Stimulated activated naive B cell treated with anti-CD40 and anti-IgM and Interleukin-4, amounts not matched to agents 10 μg/mL and 1 μg/mL and 100 μg/mL, for 72 hours (primary cell): ENCODE measurements around the gene ANP32A.

ENCODE experiments used
- ATAC-seq, 2 donors: fragments of 150-1000 bp; cut with Tn5 transposase; replicated peaks; 2 replicates each; pipeline ENCODE4 v1.10.0; 2021; ENCODE audit warnings: moderate library complexity in 1 of 2
- DNase-seq: peaks from one replicate; pipeline ENCODE4 v3.0.0; 2021
- H3K27ac Mint-ChIP-seq: one replicate; pipeline ENCODE4 v1.8.0; 2022; ENCODE audit warnings: mild to moderate bottlenecking, mixed read lengths
- H3K27me3 Mint-ChIP-seq, 2 donors: one replicate each; pipeline ENCODE4 v1.8.0; 2022; ENCODE audit warnings: mixed read lengths in 2 of 2
- H3K36me3 Mint-ChIP-seq, 2 donors: one replicate each; pipeline ENCODE4 v1.8.0; 2022; ENCODE audit warnings: mixed read lengths in 2 of 2, mild to moderate bottlenecking in 1 of 2
- H3K4me1 Mint-ChIP-seq, 2 donors: one replicate each; pipeline ENCODE4 v1.8.0; 2022; ENCODE audit warnings: mixed read lengths in 2 of 2, mild to moderate bottlenecking in 1 of 2
- H3K4me3 Mint-ChIP-seq, 2 donors: one replicate each; pipeline ENCODE4 v1.8.0; 2022; ENCODE audit warnings: mild to moderate bottlenecking in 2 of 2, mixed read lengths in 2 of 2, moderate library complexity in 1 of 2
- H3K9me3 Mint-ChIP-seq, 2 donors: one replicate each; pipeline ENCODE4 v1.8.0; 2022; ENCODE audit warnings: mixed read lengths in 2 of 2, mild to moderate bottlenecking in 1 of 2

Gene ANP32A

DNA sequence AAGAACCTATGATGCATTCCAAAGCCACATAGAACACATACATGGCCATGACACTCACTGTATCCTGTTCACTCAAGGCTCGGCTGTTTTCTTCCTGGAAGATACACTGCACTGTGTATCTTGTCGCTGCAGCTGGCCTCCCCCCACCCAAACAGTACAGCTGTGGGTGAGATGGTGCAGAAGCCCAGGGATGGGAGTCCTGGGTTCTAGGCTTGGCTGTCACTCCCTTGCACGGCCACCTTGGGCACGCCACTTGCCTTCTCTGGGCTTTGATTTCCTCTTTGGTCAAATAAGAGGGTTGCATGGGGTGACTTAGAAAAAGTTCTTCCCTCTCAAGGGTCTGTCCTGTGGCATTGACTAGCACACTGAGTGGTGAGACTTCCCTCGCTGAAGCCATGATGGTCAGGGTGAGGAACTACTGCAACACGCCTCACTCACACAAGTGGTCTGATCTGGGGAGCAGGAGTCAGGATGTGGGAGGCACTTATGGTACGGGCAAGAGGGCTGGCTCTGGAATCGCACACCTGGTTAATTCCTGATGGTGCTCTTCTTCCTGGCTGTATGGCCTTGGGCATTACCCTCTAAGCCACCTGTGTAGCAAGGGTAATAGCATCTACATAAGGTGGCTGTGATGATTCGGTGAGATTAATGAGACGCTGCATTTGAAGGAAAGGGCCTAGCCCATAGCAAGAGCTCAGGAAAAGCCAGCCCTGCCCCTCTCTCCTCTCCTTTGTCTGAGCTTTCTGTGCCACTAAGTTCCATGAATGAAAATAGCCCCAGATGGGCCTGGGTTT lies 44.0 kb downstream of the ANP32A start:
- Mint-ChIP-seq H3K4me3 (peak overlapping the region in 1 of 2 donors; percentile 34), H3K9me3 (peaks cover 6 to 8% of the 10 kb centered on the region in 2 donors), H3K27ac (no peak overlapping the region), H3K27me3 (peaks cover 0 to 4% of the 10 kb centered on the region in 2 donors), H3K4me1 (peaks cover 6 to 10% of the 10 kb centered on the region in 2 donors), H3K36me3 (peaks cover 25 to 39% of the 10 kb centered on the region in 2 donors)
- DNase-seq (no peak), ATAC-seq (peak; percentile 16 to 24)

DNA sequence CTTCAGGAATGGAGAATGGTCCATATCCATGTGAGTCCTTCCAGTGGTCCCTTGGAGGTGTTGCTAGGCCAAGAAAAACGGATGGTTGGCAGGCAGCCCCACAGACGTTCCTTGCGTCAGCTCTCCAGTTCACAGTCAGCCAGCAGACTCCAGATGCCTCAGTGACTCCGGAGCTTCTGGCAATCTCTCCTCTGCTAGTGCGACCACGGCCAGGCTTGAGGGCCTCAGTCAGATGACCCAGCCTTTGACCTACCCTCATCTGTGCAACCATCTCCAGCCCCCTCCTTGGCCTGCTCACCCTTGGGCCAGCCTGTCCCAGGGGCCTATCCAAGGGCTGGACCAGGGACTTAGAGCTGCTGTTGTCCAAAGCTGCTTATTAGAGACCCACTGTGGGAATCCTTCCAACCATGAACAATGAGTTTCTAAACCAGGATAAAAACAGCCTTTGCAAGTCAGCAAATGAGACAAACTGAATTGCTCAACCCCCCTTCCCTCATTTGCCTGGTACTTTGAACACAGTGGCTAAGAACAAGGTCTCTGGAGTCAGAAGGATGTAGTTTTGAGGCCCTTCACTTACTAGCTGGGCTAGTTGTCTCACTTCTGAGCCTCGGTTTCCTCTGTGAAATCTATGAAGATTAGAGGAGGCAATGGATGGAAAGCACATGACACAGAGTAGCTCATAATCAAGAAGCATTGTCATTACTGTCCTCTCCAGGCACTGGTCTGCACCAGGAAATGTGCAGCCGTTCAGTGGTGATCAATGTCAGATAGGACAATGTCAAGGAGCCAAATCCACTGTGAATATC lies 44.8 kb downstream of the ANP32A start:
- DNase-seq (no peak), ATAC-seq (peak in 1 of 2 donors; percentile 27)
- H3K27me3 Mint-ChIP-seq: peaks cover 0 to 5% of the 10 kb centered on the region in 2 donors
- H3K27ac Mint-ChIP-seq: peak overlapping the region; percentile 27
- H3K9me3 Mint-ChIP-seq: peaks cover 6 to 8% of the 10 kb centered on the region in 2 donors
- peaks cover 24 to 38% of the 10 kb centered on the region in 2 donors for H3K36me3 Mint-ChIP-seq
- H3K4me3 Mint-ChIP-seq: no peak overlapping the region
- H3K4me1 Mint-ChIP-seq: peaks cover 8 to 11% of the 10 kb centered on the region in 2 donors

DNA sequence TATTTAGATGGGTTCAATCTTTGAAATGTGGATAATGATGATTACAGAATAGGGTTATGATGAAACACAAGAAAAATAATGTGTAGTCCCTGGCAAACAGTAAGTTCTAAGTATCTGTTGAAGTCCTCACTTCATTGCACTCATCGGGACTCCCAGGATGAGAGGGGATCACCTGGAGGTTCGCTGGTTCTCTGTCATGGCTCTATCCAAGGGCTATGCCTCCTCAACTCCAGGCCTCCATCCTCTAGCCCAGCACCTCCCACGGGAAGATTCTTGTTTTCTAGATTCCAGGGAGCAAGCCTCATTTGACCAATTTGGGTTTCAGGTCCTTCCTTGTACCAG lies 45.5 kb downstream of the ANP32A start:
- H3K36me3 Mint-ChIP-seq: peaks cover 22 to 35% of the 10 kb centered on the region in 2 donors
- DNase-seq (no peak), ATAC-seq (no peak)
- no peak overlapping the region for H3K27ac Mint-ChIP-seq
- no peak overlapping the region for H3K4me3 Mint-ChIP-seq
- peaks cover 6 to 8% of the 10 kb centered on the region in 2 donors for H3K9me3 Mint-ChIP-seq
- peaks cover 0 to 5% of the 10 kb centered on the region in 2 donors for H3K27me3 Mint-ChIP-seq
- peaks cover 8 to 11% of the 10 kb centered on the region in 2 donors for H3K4me1 Mint-ChIP-seq

DNA sequence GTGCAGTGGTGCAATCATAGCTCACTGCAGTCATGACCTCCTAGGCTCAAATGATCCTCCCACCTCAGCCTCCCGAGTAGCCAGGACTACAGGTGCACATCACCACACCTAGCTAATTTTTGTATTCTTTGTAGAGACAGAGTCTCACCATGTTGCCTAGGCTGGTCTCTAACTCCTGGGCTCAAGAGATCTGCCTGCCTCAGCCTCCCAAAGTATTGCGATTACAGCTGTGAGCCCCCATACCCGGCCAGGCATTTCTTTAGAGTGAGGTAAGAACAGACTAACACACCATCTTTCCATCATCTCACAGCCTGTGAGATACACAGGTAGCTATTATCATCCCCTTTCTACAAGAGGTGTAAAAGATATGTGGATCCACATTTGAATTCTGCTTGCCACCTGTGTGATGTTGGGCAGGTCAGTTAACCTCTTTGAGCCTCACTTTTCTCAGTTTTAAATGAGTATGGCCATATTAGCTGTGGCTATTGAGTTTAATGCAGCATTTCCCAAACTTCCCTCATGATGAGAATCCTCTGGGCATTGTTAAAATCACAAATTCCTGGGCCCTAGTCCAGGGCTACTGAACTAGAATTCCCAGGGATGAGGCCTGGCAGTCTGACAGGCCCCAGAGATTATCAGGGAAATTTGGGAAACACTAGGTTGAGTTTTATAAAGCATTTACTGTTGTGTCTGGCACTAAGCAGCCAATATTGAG lies 46.0 kb downstream of the ANP32A start:
- H3K9me3 Mint-ChIP-seq: peaks cover 6 to 8% of the 10 kb centered on the region in 2 donors
- no peak for DNase-seq

DNA sequence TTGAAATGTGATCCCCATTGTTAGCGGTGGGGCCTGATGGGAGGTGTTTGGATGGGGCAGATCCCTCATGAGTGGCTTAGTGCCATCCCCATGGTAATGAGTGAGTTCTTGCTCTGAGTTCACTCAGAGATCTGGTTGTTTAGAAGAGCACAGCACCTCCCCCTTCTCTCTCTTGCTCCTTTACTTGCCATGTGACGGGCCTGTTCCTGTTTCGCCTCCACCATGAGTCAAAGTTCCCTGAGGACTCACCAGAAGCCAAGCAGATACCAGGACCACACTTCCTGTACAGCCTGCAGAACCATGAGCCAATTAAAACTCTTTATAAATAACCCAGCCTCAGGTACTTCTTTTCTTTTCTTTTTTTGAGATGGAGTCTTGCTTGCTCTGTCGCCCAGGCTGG lies 46.6 kb downstream of the ANP32A start:
- ATAC-seq: no peak

More for the DNA sequence above, 46.0 kb downstream of the ANP32A start:
- Mint-ChIP-seq H3K27ac (no peak overlapping the region), H3K4me3 (no peak overlapping the region), H3K36me3 (peaks cover 19 to 30% of the 10 kb centered on the region in 2 donors), H3K4me1 (peaks cover 8 to 11% of the 10 kb centered on the region in 2 donors), H3K27me3 (peaks cover 0 to 5% of the 10 kb centered on the region in 2 donors)
- no peak for ATAC-seq

DNA sequence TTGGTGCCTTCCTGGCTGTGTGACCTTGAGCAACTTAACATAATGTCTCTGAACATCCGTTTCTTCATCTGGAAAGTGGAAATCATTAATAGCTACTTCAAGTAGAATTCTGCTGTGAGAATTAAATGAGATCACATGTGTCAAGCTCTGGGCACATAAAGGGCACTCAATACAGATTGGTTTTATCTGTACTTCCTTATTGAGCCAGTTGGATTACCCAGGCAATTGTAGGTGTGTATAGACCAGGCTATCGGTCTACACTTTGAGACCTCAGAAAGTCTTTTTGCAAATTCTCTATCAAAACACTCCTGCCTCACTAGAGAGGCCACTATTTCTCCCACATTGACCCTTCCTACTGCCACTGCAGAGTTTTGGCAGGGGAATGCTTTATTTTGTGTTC lies 47.7 kb downstream of the ANP32A start:
- H3K4me1 Mint-ChIP-seq: peaks cover 8 to 11% of the 10 kb centered on the region in 2 donors
- peaks cover 6 to 8% of the 10 kb centered on the region in 2 donors for H3K9me3 Mint-ChIP-seq
- no peak for DNase-seq
- H3K4me3 Mint-ChIP-seq: no peak overlapping the region
- ATAC-seq: no peak
- no peak overlapping the region for H3K27ac Mint-ChIP-seq
- H3K27me3 Mint-ChIP-seq: peaks cover 0 to 5% of the 10 kb centered on the region in 2 donors
- peaks cover 16 to 23% of the 10 kb centered on the region in 2 donors for H3K36me3 Mint-ChIP-seq

More for the DNA sequence above, 46.6 kb downstream of the ANP32A start:
- H3K36me3 Mint-ChIP-seq: peaks cover 17 to 27% of the 10 kb centered on the region in 2 donors
- H3K4me1 Mint-ChIP-seq: peaks cover 8 to 11% of the 10 kb centered on the region in 2 donors
- H3K4me3 Mint-ChIP-seq: no peak overlapping the region
- H3K27me3 Mint-ChIP-seq: peaks cover 0 to 5% of the 10 kb centered on the region in 2 donors
- DNase-seq: no peak
- H3K27ac Mint-ChIP-seq: no peak overlapping the region
- H3K9me3 Mint-ChIP-seq: peaks cover 6 to 8% of the 10 kb centered on the region in 2 donors

DNA sequence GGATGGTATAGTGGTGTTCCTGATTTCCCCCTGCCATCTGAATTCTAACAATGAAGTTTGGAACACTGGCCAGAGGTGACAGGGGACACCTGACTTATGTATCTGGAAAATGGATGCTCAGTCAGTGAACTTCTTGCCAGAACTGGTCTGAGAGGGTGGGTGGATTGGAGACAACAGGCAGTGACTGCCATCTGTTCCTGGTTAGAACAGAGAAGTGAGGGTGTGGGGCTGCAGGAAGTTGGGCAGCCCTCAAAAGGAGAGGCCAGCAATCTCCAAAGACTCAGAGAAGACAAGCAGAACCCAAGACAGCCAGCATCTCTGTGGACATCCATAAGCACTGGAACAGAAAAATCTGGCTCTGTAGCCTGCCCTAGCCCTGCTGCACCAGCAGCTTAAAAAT lies 50.5 kb downstream of the ANP32A start:
- DNase-seq: no peak

DNA sequence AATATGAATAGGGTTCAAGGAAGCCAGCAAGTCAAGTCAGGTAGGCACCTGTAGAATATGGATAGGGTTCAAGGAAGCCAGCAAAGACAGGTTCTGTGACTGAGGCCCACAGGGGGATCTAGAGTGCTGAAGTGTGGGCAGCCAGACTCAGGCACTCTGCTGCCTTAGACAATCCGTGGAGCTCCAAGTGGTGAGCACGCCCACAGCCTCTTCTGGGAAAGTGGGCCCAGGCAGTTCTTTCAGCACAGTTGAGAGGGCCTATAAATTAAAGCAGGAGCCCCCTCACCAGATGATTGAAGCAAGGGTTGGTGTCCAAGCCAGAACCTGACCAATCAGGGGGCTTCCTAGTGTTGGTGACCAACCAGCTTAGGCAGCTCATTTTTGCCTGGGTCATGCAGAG lies 51.0 kb downstream of the ANP32A start:
- Mint-ChIP-seq H3K27ac (no peak overlapping the region), H3K4me3 (no peak overlapping the region), H3K27me3 (peaks cover 0 to 5% of the 10 kb centered on the region in 2 donors), H3K4me1 (peaks cover 4 to 6% of the 10 kb centered on the region in 2 donors), H3K36me3 (peaks cover 5 to 6% of the 10 kb centered on the region in 2 donors), H3K9me3 (peaks cover 6 to 8% of the 10 kb centered on the region in 2 donors)
- DNase-seq (no peak), ATAC-seq (no peak)

More for the DNA sequence above, 50.5 kb downstream of the ANP32A start:
- peaks cover 0 to 5% of the 10 kb centered on the region in 2 donors for H3K27me3 Mint-ChIP-seq
- H3K27ac Mint-ChIP-seq: no peak overlapping the region
- peaks cover 5 to 6% of the 10 kb centered on the region in 2 donors for H3K36me3 Mint-ChIP-seq
- H3K4me3 Mint-ChIP-seq: no peak overlapping the region
- no peak for ATAC-seq
- peaks cover 6 to 8% of the 10 kb centered on the region in 2 donors for H3K9me3 Mint-ChIP-seq
- H3K4me1 Mint-ChIP-seq: peaks cover 4 to 6% of the 10 kb centered on the region in 2 donors

DNA sequence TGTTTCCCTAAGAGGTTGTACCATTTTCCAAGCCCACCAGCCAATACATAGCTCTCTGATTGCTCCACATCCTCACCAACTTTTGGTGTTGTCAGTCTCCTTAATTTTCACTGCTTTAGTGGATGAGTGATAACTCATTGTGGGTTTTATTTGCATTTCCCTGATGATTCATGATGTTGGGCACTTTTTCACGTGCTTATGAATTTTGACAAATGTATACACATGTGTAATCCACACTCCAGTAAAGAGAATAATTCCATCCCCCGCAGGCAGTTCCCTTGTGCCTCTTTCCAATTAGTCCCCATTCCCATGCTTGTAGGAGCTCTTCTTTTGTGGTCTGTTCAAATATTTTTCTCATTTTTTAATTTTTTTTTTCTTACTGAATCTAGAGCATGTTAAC lies 52.4 kb downstream of the ANP32A start:
- peaks cover 0 to 11% of the 10 kb centered on the region in 2 donors for H3K27me3 Mint-ChIP-seq
- H3K9me3 Mint-ChIP-seq: no peaks in the 10 kb centered on the region
- DNase-seq (no peak), ATAC-seq (no peak)
- peaks cover 4 to 6% of the 10 kb centered on the region in 2 donors for H3K4me1 Mint-ChIP-seq
- H3K4me3 Mint-ChIP-seq: no peak overlapping the region
- H3K36me3 Mint-ChIP-seq: no peaks in the 10 kb centered on the region
- H3K27ac Mint-ChIP-seq: no peak overlapping the region

DNA sequence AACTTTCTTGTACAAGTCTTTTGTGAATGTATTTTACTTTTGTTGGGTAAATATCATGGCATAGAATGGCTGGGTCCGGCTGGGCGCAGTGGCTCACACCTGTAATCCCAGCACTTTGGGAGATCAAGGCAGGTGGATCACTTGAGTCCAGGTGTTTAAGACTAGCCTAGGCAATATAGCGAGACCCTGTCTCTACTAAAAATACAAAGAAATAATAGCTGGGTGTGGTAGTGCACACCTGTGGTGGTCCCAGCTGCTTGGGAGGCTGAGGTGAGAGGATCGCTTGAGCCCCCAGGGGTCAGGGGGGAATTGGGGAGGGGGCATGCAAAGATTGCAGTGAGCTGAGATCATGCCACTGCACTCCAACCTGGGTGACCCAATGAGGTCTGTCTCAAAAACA lies 52.9 kb downstream of the ANP32A start:
- Mint-ChIP-seq H3K4me1 (peaks cover 4 to 6% of the 10 kb centered on the region in 2 donors), H3K36me3 (no peaks in the 10 kb centered on the region), H3K27ac (no peak overlapping the region), H3K4me3 (no peak overlapping the region), H3K27me3 (peaks cover 0 to 11% of the 10 kb centered on the region in 2 donors), H3K9me3 (no peaks in the 10 kb centered on the region)
- DNase-seq (no peak), ATAC-seq (no peak)

DNA sequence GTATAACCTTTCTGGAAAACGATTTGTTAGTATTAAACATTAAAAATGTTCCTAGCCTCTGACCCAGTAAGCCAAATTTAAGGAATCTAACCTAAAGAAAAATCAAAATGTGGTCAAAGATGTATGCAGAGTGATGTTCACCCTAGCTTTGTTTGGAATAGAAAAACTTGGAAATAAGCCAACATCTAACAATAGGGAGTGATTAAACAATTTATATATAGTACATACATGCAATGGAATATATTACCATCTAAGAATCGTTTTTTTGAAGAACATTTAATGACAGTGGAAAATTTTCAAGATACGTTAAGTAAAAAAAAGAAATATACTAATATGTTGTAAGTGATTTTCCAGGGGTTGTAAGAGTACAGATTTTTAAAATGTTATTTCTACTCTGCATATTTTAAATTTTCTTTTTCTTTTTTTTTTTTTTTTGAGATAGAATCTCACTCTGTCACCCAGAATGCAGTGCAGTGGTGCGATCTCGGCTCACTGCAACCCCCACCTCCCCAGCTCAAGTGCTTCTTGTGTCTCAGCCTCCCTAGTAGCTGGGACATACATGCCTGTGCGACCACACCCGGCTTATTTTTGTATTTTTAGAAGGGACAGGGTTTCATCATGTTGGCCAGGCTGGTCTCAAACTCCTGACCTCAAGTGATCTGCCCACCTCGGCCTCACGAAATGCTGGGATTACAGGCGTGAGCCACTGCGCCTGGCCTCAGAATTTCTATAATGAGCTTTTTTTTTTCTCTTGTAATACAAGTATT lies 54.9 kb downstream of the ANP32A start:
- H3K27ac Mint-ChIP-seq: no peak overlapping the region
- ATAC-seq (no peak), DNase-seq (no peak)
- no peaks in the 10 kb centered on the region for H3K4me1 Mint-ChIP-seq
- no peak overlapping the region for H3K4me3 Mint-ChIP-seq
- no peaks in the 10 kb centered on the region for H3K9me3 Mint-ChIP-seq
- H3K27me3 Mint-ChIP-seq: peaks cover under 1 to 5% of the 10 kb centered on the region in 2 donors
- H3K36me3 Mint-ChIP-seq: no peaks in the 10 kb centered on the region

DNA sequence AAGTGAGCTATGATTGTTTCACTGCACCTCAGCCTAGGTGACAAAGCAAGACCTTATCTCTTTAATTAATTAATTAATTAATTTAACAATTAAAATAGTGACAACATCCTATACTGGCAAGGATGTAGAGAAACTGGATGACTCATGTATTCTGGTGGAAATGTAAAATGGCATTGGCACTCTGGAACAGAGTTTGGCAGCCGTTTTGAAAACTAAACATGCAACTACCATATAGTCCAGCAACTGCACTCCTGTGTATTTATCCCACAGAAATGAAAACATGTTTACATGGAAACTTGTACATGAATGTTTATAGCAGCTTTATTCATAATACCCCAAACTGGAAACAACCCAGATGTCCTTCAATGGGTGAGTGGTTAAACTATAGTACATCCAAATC lies 56.6 kb downstream of the ANP32A start:
- Mint-ChIP-seq H3K36me3 (no peaks in the 10 kb centered on the region), H3K4me1 (no peaks in the 10 kb centered on the region), H3K9me3 (no peaks in the 10 kb centered on the region), H3K27me3 (peaks cover 11 to 17% of the 10 kb centered on the region in 2 donors), H3K4me3 (no peak overlapping the region), H3K27ac (no peak overlapping the region)
- DNase-seq: no peak
- ATAC-seq: no peak

DNA sequence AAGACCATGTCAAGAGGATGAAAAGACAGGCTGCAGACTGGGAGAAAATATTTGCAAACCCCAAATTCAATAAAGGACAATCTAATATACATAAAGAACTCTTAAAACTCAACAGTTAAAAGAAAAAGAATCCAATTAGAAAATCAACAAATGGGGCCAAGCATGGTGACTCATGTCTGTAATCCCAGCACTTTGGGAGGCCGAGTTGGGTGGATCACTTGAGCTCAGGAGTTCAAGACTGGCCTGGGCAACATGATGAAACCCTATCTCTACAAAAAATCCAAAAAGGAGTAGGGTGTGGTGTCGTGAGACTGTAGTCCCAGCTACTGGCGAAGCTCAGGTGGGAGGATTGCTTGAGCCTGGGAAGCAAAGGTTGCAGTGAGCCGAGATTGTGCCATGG lies 57.6 kb downstream of the ANP32A start:
- no peak overlapping the region for H3K27ac Mint-ChIP-seq
- ATAC-seq: no peak
- DNase-seq: no peak
- H3K4me1 Mint-ChIP-seq: no peaks in the 10 kb centered on the region
- no peak overlapping the region for H3K4me3 Mint-ChIP-seq
- H3K9me3 Mint-ChIP-seq: no peaks in the 10 kb centered on the region
- H3K36me3 Mint-ChIP-seq: no peaks in the 10 kb centered on the region
- peaks cover 16 to 17% of the 10 kb centered on the region in 2 donors for H3K27me3 Mint-ChIP-seq
